Measurements from ENCODE around the gene C2CD2.

- no peak for TF ChIP-seq CTCF (IDR thresholded peaks at IDR 0.05)
- TF ChIP-seq EZH2 (IDR thresholded peaks at IDR 0.05): no peak
Measured at GRCh38 chr21:41997657-41998056, 43.8 kb upstream of the C2CD2 start.

All from neural progenitor cell (in vitro differentiated cells).